Measurements from ENCODE around the gene PIK3C2B.
"Not testable (repeated sequence)": the region's sequence is repeated elsewhere in the genome, so short reads cannot be mapped to it uniquely, and the experiment has no call there.

The PIK3C2B gene

GRCh38 chr1:204494281-204495077, at the start of gene PIK3C2B:
TSS of gene PIK3C2B (minus strand) at chr1:204494805. CDS start at chr1:204469802, 25,003 bp downstream.
- DNase-seq (ENCODE audit: low spot score): peak; percentile 94

- no peak for DNase-seq (ENCODE audit: low spot score)
These were observed 49.7 kb upstream of the PIK3C2B start for GRCh38 chr1:204544321-204544720.

GRCh38 chr1:204541626-204542025, 47.0 kb upstream of the PIK3C2B start:
- no peak for DNase-seq (ENCODE audit: low spot score)

- DNase-seq (ENCODE audit: low spot score): no peak
These were observed 38.2 kb upstream of the PIK3C2B start for GRCh38 chr1:204532832-204533231.

- no peak for DNase-seq (ENCODE audit: low spot score)
These were observed 36.3 kb upstream of the PIK3C2B start for GRCh38 chr1:204530932-204531331.

GRCh38 chr1:204529371-204529895, 34.8 kb upstream of the PIK3C2B start:
- no peak for DNase-seq (ENCODE audit: low spot score)

GRCh38 chr1:204528677-204529076, 34.1 kb upstream of the PIK3C2B start:
- DNase-seq (ENCODE audit: low spot score): no peak

GRCh38 chr1:204528241-204528640, 33.6 kb upstream of the PIK3C2B start:
- no peak for DNase-seq (ENCODE audit: low spot score)

GRCh38 chr1:204524986-204525385, 30.4 kb upstream of the PIK3C2B start:
- DNase-seq (ENCODE audit: low spot score): no peak

- DNase-seq (ENCODE audit: low spot score): no peak
These were observed 29.1 kb upstream of the PIK3C2B start for GRCh38 chr1:204523605-204524215.

- not testable (repeated sequence) for DNase-seq (ENCODE audit: low spot score)
These were observed 27.4 kb upstream of the PIK3C2B start for GRCh38 chr1:204521941-204522521.

- no peak for DNase-seq (ENCODE audit: low spot score)
These were observed 26.5 kb upstream of the PIK3C2B start for GRCh38 chr1:204520834-204521709.

- not testable (repeated sequence) for DNase-seq (ENCODE audit: low spot score)
These were observed 22.8 kb upstream of the PIK3C2B start for GRCh38 chr1:204517382-204517781.

GRCh38 chr1:204516180-204516879, 21.7 kb upstream of the PIK3C2B start, which contains the start of gene MDM4:
TSS of gene MDM4 (plus strand) at chr1:204516406. CDS start at chr1:204525519, 9,113 bp downstream.
- DNase-seq (ENCODE audit: low spot score): peak; percentile 94

- DNase-seq (ENCODE audit: low spot score): no peak
These were observed 20.2 kb upstream of the PIK3C2B start for GRCh38 chr1:204514828-204515227.

- DNase-seq (ENCODE audit: low spot score): peak; percentile 58
These were observed 18.6 kb upstream of the PIK3C2B start for GRCh38 chr1:204513117-204513716.

- DNase-seq (ENCODE audit: low spot score): no peak
These were observed 16.8 kb upstream of the PIK3C2B start for GRCh38 chr1:204511366-204511765.

- no peak for DNase-seq (ENCODE audit: low spot score)
These were observed 14.6 kb upstream of the PIK3C2B start for GRCh38 chr1:204509186-204509635.

- DNase-seq (ENCODE audit: low spot score): peak; percentile 61
These were observed 12.9 kb upstream of the PIK3C2B start for GRCh38 chr1:204507317-204508105.

GRCh38 chr1:204506969-204507316, 12.3 kb upstream of the PIK3C2B start:
- peak; percentile 93 for DNase-seq (ENCODE audit: low spot score)
